Umbilical cord (tissue), 1 donor: ENCODE results near the gene CCL15. TPM values are rescaled to one million over a fixed set of nuclear protein-coding genes. Genes with fewer than 3 reads are reported as not detected.

Experiments used
- total RNA-seq: library from RNA; depleted of rRNA; stranded (reverse); fragments of >200 nt; gene quantifications from one replicate; pipeline ENCODE4 v1.2.3, GENCODE V29; 2014; ENCODE audit warnings: low replicate concordance; ENCODE audit not compliant: insufficient read depth

CCL15 gene
- total RNA-seq, 1 donor from 2014 or later: not detected

Other genes with a start within 250 kb of the CCL15 start
- 1.4 TPM for gene GAS2L2, start 248.3 kb downstream of the CCL15 start, total RNA-seq
- gene C17orf50, start 240.7 kb downstream of the CCL15 start, total RNA-seq: not detected
- 113 TPM for gene MMP28, start 205.9 kb downstream of the CCL15 start, total RNA-seq
- gene TAF15, start 192.1 kb downstream of the CCL15 start, total RNA-seq: 33.0 TPM
- not detected for gene HEATR9, start 132.7 kb downstream of the CCL15 start, total RNA-seq
- gene CCL5, start 121.2 kb downstream of the CCL15 start, total RNA-seq: not detected
- not detected for gene RDM1, start 70.8 kb downstream of the CCL15 start, total RNA-seq
- gene LYZL6, start 57.8 kb downstream of the CCL15 start, total RNA-seq: not detected
- not detected for gene CCL16, start 20.1 kb downstream of the CCL15 start, total RNA-seq
- gene CCL14, start 14.8 kb downstream of the CCL15 start, total RNA-seq: 4.1 TPM
- not detected for gene CCL23, start 16.4 kb upstream of the CCL15 start, total RNA-seq
- gene CCL18, start 62.7 kb upstream of the CCL15 start, total RNA-seq: not detected
- gene CCL3, start 88.6 kb upstream of the CCL15 start, total RNA-seq: 52.0 TPM
- 22.1 TPM for gene CCL4, start 102.3 kb upstream of the CCL15 start, total RNA-seq
- 2.9 TPM for gene TBC1D3B, start 175.1 kb upstream of the CCL15 start, total RNA-seq
- 37.8 TPM for gene CCL3L1, start 195.2 kb upstream of the CCL15 start, total RNA-seq
- 59.9 TPM for gene CCL4L2, start 209.5 kb upstream of the CCL15 start, total RNA-seq